Measurements from ENCODE around the gene CD247. TPM values are rescaled to one million over a fixed set of nuclear protein-coding genes. Genes with fewer than 3 reads are reported as not detected.

The CD247 gene
- polyA plus RNA-seq, 1 of the 3 experiments (the other 2 are of a cell fraction): 0.08 TPM

DNA sequence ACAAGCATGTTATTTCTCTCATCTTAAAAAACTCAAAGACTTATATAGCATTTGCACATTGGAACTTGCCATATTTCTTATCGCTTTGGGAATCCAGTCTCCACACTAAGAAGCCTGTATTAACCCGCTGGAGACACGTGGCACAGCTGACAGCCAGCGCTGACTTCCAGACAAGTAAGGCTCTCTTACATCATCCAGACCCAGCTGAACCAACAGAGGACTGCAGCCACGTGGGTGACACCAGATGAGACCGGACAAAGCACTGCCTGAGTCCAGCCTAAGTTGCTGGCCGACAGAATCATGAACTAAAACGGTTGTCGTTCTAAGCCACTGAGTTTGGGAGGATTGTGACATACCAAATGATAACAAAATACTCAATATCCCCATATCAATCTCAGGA, 6.3 kb upstream of the CD247 start:
- no peaks in the 10 kb centered on the region for H4K20me1 ChIP-seq (ENCODE audit: insufficient read depth)
- TF ChIP-seq TAF1 (IDR thresholded peaks at IDR 0.05; ENCODE audit: borderline replicate concordance, low read depth, low read length): no peak
- TF ChIP-seq FOXJ3 (CRISPR knock-in tag; IDR thresholded peaks at IDR 0.05): no peak
- TF ChIP-seq POLR2AphosphoS5 (IDR thresholded peaks at IDR 0.05; ENCODE audit: low read depth, low read length): no peak
- TF ChIP-seq GABPA (IDR thresholded peaks at IDR 0.05; ENCODE audit: low read depth): no peak
- TF ChIP-seq, protein P1, sequence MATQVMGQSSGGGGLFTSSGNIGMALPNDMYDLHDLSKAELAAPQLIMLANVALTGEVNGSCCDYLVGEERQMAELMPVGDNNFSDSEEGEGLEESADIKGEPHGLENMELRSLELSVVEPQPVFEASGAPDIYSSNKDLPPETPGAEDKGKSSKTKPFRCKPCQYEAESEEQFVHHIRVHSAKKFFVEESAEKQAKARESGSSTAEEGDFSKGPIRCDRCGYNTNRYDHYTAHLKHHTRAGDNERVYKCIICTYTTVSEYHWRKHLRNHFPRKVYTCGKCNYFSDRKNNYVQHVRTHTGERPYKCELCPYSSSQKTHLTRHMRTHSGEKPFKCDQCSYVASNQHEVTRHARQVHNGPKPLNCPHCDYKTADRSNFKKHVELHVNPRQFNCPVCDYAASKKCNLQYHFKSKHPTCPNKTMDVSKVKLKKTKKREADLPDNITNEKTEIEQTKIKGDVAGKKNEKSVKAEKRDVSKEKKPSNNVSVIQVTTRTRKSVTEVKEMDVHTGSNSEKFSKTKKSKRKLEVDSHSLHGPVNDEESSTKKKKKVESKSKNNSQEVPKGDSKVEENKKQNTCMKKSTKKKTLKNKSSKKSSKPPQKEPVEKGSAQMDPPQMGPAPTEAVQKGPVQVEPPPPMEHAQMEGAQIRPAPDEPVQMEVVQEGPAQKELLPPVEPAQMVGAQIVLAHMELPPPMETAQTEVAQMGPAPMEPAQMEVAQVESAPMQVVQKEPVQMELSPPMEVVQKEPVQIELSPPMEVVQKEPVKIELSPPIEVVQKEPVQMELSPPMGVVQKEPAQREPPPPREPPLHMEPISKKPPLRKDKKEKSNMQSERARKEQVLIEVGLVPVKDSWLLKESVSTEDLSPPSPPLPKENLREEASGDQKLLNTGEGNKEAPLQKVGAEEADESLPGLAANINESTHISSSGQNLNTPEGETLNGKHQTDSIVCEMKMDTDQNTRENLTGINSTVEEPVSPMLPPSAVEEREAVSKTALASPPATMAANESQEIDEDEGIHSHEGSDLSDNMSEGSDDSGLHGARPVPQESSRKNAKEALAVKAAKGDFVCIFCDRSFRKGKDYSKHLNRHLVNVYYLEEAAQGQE (IDR thresholded peaks at IDR 0.05; ENCODE audit: low read depth, low read length): no peak
- no peak for TF ChIP-seq RAD21 (IDR thresholded peaks at IDR 0.05; ENCODE audit: low read length)
- no peak for TF ChIP-seq EZH2phosphoT487 (IDR thresholded peaks at IDR 0.05; ENCODE audit: borderline replicate concordance, low read depth)
- no peak for TF ChIP-seq FOXM1 (IDR thresholded peaks at IDR 0.05; ENCODE audit: low read depth)
- no peak for TF ChIP-seq RXRA (IDR thresholded peaks at IDR 0.05; ENCODE audit: borderline replicate concordance, low read depth)
- H3K4me2 ChIP-seq: no peak overlapping the region
- no peak overlapping the region for H3K9ac ChIP-seq
- no peaks in the 10 kb centered on the region; the same call in 1 of the 2 replicates for H3K27me3 ChIP-seq (ENCODE audit: insufficient read depth)
- H3K9me2 ChIP-seq: 0 out of 2 replicates have a peak, but pooled peaks cover 4% of the 10 kb centered on the region
- no peak overlapping the region for H3K27ac ChIP-seq (ENCODE audit: low read depth in 2 of 2, low read length in 1 of 2)
- no peaks in the 10 kb centered on the region for H3K4me1 ChIP-seq (ENCODE audit: control insufficient read depth in 1 of 2, insufficient read depth in 2 of 2, low read depth in 1 of 2, low read length in 1 of 2)
- H3K4me3 ChIP-seq (ENCODE audit: low read depth in 2 of 2, low read length in 1 of 2): no peak overlapping the region
- H2AFZ ChIP-seq (ENCODE audit: low read depth): no peak overlapping the region
- no peaks in the 10 kb centered on the region for H3K36me3 ChIP-seq (replicated peaks in 1 of 2; ENCODE audit: control insufficient read depth in 1 of 2, insufficient read depth in 2 of 2, low read length in 1 of 2)
- POLR2A ChIA-PET: no interaction called here
- no peaks in the 10 kb centered on the region for H3F3A ChIP-seq (replicated peaks; ENCODE audit: insufficient read depth)
- no peaks in the 10 kb centered on the region for H3K9me3 ChIP-seq
- no peaks in the 10 kb centered on the region for H3K79me2 ChIP-seq (ENCODE audit: insufficient read depth)
- WGBS (ENCODE audit: low lambda C conversion rate): 35% methylated on average over 9 of the region's 9 CpGs
- no peak for DNase-seq
- CTCF ChIA-PET: interaction anchor here (0.6 to 2.1 kb wide), 5 partner anchors 9 to 561 kb away, joined by 3 to 11 read pairs (median 3); no protein-coding TSS in a partner anchor

DNA sequence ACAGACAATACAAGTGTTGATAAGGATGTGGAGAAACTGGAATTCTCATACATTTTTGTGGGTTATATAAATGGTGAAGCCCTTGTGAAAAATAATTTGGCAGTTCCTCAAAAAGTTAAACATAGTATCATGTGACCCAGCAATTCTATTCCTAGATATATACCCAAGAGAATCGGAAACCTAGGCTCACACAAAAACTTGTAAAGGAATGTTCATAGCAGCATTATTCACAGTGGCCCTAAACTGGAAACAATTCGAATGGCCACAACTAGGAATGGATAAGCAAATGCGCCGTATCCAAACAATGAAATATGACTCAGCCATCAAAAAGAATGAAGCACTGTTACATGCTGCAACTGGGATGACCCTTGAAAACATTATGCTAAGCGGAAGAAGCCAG, 3.9 kb upstream of the CD247 start:
- no peaks in the 10 kb centered on the region for H3K4me1 ChIP-seq (ENCODE audit: control insufficient read depth in 1 of 2, insufficient read depth in 2 of 2, low read depth in 1 of 2, low read length in 1 of 2)
- no peaks in the 10 kb centered on the region for H3K9me3 ChIP-seq
- no peaks in the 10 kb centered on the region for H3F3A ChIP-seq (replicated peaks; ENCODE audit: insufficient read depth)
- DNase-seq: no peak
- H3K27me3 ChIP-seq (ENCODE audit: insufficient read depth): no peaks in the 10 kb centered on the region; the same call in 1 of the 2 replicates
- 0 out of 2 replicates have a peak, but pooled peaks cover 4% of the 10 kb centered on the region for H3K9me2 ChIP-seq
- no peaks in the 10 kb centered on the region for H3K79me2 ChIP-seq (ENCODE audit: insufficient read depth)
- 54% methylated on average over 5 of the region's 5 CpGs for WGBS (ENCODE audit: low lambda C conversion rate)
- H3K9ac ChIP-seq: no peak overlapping the region
- H3K4me2 ChIP-seq: no peak overlapping the region
- POLR2A ChIA-PET: no interaction called here
- CTCF ChIA-PET: no interaction called here
- H3K27ac ChIP-seq (ENCODE audit: low read depth in 2 of 2, low read length in 1 of 2): no peak overlapping the region
- no peak for TF ChIP-seq GABPA (IDR thresholded peaks at IDR 0.05; ENCODE audit: low read depth)
- no peak for TF ChIP-seq TCF12 (IDR thresholded peaks at IDR 0.05)
- TF ChIP-seq TAF1 (IDR thresholded peaks at IDR 0.05; ENCODE audit: borderline replicate concordance, low read depth, low read length): no peak
- no peak for TF ChIP-seq MEF2A (IDR thresholded peaks at IDR 0.05; ENCODE audit: borderline replicate concordance, low read depth)
- TF ChIP-seq FOXJ3 (CRISPR knock-in tag; IDR thresholded peaks at IDR 0.05): no peak
- TF ChIP-seq JUND (IDR thresholded peaks at IDR 0.05): no peak
- TF ChIP-seq, protein P2, sequence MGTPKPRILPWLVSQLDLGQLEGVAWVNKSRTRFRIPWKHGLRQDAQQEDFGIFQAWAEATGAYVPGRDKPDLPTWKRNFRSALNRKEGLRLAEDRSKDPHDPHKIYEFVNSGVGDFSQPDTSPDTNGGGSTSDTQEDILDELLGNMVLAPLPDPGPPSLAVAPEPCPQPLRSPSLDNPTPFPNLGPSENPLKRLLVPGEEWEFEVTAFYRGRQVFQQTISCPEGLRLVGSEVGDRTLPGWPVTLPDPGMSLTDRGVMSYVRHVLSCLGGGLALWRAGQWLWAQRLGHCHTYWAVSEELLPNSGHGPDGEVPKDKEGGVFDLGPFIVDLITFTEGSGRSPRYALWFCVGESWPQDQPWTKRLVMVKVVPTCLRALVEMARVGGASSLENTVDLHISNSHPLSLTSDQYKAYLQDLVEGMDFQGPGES (IDR thresholded peaks at IDR 0.05; ENCODE audit: low read depth, low read length): no peak
- TF ChIP-seq RCOR1 (IDR thresholded peaks at IDR 0.05; ENCODE audit: low read length): no peak
- TF ChIP-seq NFIC (IDR thresholded peaks at IDR 0.05; ENCODE audit: borderline replicate concordance): no peak
- no peak for TF ChIP-seq RXRA (IDR thresholded peaks at IDR 0.05; ENCODE audit: borderline replicate concordance, low read depth)
- H3K36me3 ChIP-seq (replicated peaks in 1 of 2; ENCODE audit: control insufficient read depth in 1 of 2, insufficient read depth in 2 of 2, low read length in 1 of 2): no peaks in the 10 kb centered on the region
- no peak overlapping the region for H2AFZ ChIP-seq (ENCODE audit: low read depth)
- no peaks in the 10 kb centered on the region for H4K20me1 ChIP-seq (ENCODE audit: insufficient read depth)
- no peak overlapping the region for H3K4me3 ChIP-seq (ENCODE audit: low read depth in 2 of 2, low read length in 1 of 2)

All from SK-N-SH (cell line).